ENCODE results near the gene RANGAP1. TPM values are rescaled to one million over a fixed set of nuclear protein-coding genes. Genes with fewer than 3 reads are reported as not detected.

RANGAP1 gene
- total RNA-seq, 4 donors from 2014 or later, result 39.9 to 87.9 (median 65.5) TPM

- no peak for DNase-seq (ENCODE audit: extremely low spot score)
- Histone ChIP-seq H3K36me3 (peaks cover 27 to 62% (median 51%) of the 10 kb centered on the region in 4 donors), H3K9me3 (no peaks in the 10 kb centered on the region), H3K4me3 (no peak overlapping the region), H3K4me1 (peaks cover 0 to 12% (median 5%) of the 10 kb centered on the region in 4 donors), H3K27me3 (no peaks in the 10 kb centered on the region), H3K27ac (replicated peaks in 1 of 4) (no peak overlapping the region)
- TF ChIP-seq EP300 (IDR thresholded peaks at IDR 0.05) (no peak), POLR2A (IDR thresholded peaks at IDR 0.05; ENCODE audit: low read depth) (no peak), POLR2AphosphoS5 (IDR thresholded peaks at IDR 0.05) (no peak), CTCF (IDR thresholded peaks at IDR 0.05) (no peak)
- 93% methylated on average over 16 of the region's 16 CpGs for WGBS
- intact Hi-C loops (cut with DNase I), result no loop called here
These were observed 34.6 kb upstream of the RANGAP1 start for GRCh38 chr22:41320416-41321240.

- intact Hi-C loops (cut with DNase I), result no loop called here
- no peaks in the 10 kb centered on the region for H3K27me3 ChIP-seq
- H3K4me3 ChIP-seq, result no peak overlapping the region
- no peak for DNase-seq (ENCODE audit: extremely low spot score)
- WGBS, result 82% methylated on average over 1 of the region's 1 CpG
- H3K9me3 ChIP-seq, result no peaks in the 10 kb centered on the region
- no peak overlapping the region for H3K27ac ChIP-seq (replicated peaks in 1 of 4)
- peaks cover 0 to 15% (median 9%) of the 10 kb centered on the region in 4 donors for H3K36me3 ChIP-seq
- H3K4me1 ChIP-seq, result peaks cover 0 to 4% (median 0%) of the 10 kb centered on the region in 4 donors
- no peak for TF ChIP-seq POLR2A (IDR thresholded peaks at IDR 0.05; ENCODE audit: low read depth)
- TF ChIP-seq POLR2AphosphoS5 (IDR thresholded peaks at IDR 0.05), result no peak
- no peak for TF ChIP-seq CTCF (IDR thresholded peaks at IDR 0.05)
- TF ChIP-seq EP300 (IDR thresholded peaks at IDR 0.05), result no peak
These were observed 29.6 kb upstream of the RANGAP1 start for GRCh38 chr22:41315586-41315985.

GRCh38 chr22:41314821-41315220 is 28.8 kb upstream of the RANGAP1 start:
- H3K4me3 ChIP-seq, result no peak overlapping the region
- 95% methylated on average over 8 of the region's 8 CpGs for WGBS
- peaks cover 0 to 4% (median 0%) of the 10 kb centered on the region in 4 donors for H3K4me1 ChIP-seq
- no peak for TF ChIP-seq EP300 (IDR thresholded peaks at IDR 0.05)
- no peak for TF ChIP-seq POLR2AphosphoS5 (IDR thresholded peaks at IDR 0.05)
- TF ChIP-seq POLR2A (IDR thresholded peaks at IDR 0.05; ENCODE audit: low read depth), result no peak
- no peak for TF ChIP-seq CTCF (IDR thresholded peaks at IDR 0.05)
- H3K27ac ChIP-seq (replicated peaks in 1 of 4), result no peak overlapping the region
- H3K27me3 ChIP-seq, result no peaks in the 10 kb centered on the region
- no peaks in the 10 kb centered on the region for H3K9me3 ChIP-seq
- intact Hi-C loops (cut with DNase I), result no loop called here
- no peak for DNase-seq (ENCODE audit: extremely low spot score)
- H3K36me3 ChIP-seq, result peaks cover 0 to 11% (median 5%) of the 10 kb centered on the region in 4 donors

- Histone ChIP-seq H3K4me3 (no peak overlapping the region), H3K27ac (replicated peaks in 1 of 4) (no peak overlapping the region), H3K4me1 (peaks cover 10 to 31% (median 20%) of the 10 kb centered on the region in 4 donors), H3K9me3 (no peaks in the 10 kb centered on the region), H3K27me3 (no peaks in the 10 kb centered on the region), H3K36me3 (peaks cover 0 to 5% (median 3%) of the 10 kb centered on the region in 4 donors)
- TF ChIP-seq POLR2A (IDR thresholded peaks at IDR 0.05; ENCODE audit: low read depth) (no peak), POLR2AphosphoS5 (IDR thresholded peaks at IDR 0.05) (no peak), CTCF (IDR thresholded peaks at IDR 0.05) (no peak), EP300 (IDR thresholded peaks at IDR 0.05) (no peak)
- 92% methylated on average over 5 of the region's 5 CpGs for WGBS
- intact Hi-C loops (cut with DNase I), result no loop called here
- no peak for DNase-seq (ENCODE audit: extremely low spot score)
These were observed 25.5 kb upstream of the RANGAP1 start for GRCh38 chr22:41311487-41311886.
